Activated CD4-positive, CD25-positive, alpha-beta regulatory T cell (primary cell): Measurements from ENCODE around the gene SPATA3.
A peak's percentile ranks its signal among the peaks of the same experiment; 100 is the strongest.

Experiments used
- DNase-seq, 4 experiments: peaks; one replicate each; lab custom pipeline; 2025; lab: John Stamatoyannopoulos, UW

SPATA3 gene

GRCh38 chr2:230968921-230969658 is 26.8 kb upstream of the SPATA3 start:
- no peak for DNase-seq

DNA sequence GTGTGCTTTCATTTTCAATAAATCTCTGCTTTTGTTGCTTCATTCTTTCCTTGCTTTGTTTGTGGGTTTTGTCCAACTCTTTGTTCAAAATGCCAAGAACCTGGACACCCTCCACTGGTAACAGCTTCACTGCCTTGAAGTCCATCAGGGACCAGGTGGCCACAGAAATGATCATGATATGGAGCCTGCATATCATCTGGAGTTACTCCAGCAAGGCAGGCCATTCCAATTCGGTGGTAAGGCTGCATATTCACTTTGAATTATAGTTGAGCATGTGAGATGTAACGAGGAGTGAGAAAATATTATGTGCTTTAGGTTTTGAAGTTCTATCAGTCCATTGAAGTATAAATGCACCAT is 26.3 kb upstream of the SPATA3 start:
- DNase-seq: no peak

DNA sequence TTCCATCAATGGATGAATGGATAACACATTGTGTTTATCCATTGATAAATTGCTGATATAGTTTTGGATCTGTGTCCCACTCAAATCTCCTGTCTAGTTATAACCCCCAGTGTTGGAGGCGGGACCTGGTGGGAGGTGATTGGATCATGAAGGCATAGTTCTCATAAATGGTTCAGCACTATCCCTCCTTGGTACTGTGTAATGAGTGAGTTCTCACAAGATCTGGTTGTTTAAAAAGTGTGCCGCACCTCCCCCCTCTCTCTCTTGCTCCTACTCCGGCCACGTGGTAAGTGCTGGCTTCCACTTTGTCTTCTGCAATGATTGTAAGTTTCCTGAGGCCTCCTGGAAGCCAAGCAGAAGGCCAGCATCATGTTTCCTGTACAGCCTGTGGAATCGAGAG is 23.9 kb upstream of the SPATA3 start:
- DNase-seq: no peak

DNA sequence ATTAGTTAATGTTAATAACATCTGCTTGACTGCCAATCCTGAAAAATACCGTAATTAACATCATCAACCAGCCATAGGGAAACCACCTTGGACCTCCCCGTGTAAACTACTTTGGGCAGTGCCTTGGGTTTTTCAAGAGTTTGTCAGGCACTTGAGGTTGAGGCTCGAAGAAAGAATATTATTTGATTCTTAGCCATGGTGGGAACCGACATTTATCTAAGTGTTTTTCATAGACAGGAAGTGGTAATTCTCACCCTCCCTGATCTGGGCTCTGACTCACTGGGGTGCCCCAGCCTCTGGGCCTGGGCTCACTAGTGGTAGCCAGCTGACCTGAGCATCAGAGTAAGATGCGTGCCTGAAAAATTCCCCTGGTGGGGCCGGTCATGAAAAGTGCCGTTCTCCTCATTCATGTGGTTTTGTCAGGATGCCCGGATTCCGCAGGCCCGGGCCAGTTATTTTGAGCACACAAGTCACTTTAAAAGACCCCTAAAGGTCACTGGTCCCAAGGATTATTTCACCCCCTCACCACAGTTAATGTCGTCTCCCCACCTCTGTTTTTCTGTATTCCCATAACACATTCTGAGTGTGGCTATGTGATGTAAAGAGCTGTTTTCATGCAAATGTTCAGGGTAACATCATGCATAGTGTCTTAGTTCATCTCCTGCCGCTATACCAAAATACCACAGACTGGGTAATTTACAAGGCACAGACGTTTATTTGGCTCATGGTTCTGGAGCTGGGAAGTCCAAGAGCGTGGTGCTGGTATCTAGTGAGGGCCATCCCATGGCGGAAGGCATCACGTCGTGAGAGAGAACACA is 21.6 kb upstream of the SPATA3 start:
- peak; percentile 35 to 47 (median 40) for DNase-seq

GRCh38 chr2:230975927-230976326 is 20.0 kb upstream of the SPATA3 start:
- DNase-seq: no peak

DNA sequence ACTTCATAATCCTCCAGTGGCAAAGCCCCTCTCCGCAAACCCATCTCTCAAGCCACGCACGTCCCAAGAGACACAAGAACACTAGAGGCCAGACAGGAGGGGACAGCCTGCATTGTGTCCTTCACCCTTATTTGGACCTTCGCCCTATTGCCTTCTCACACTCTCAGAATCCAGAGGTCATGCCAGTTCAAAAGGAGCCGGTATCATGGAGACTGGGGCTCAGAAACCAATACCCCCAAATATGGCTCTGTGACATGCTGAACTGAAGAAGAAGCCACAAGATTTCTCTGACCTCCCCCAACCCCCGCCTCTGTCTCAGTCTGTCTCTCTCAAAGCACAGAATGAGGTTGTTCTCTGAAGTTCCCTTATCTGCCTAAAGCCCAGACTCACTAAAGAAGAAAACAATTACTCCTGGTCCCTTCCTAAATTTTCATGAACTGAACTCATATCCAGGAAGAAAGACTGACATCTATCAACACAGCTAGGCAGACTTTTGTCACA is 19.2 kb upstream of the SPATA3 start:
- DNase-seq: no peak

DNA sequence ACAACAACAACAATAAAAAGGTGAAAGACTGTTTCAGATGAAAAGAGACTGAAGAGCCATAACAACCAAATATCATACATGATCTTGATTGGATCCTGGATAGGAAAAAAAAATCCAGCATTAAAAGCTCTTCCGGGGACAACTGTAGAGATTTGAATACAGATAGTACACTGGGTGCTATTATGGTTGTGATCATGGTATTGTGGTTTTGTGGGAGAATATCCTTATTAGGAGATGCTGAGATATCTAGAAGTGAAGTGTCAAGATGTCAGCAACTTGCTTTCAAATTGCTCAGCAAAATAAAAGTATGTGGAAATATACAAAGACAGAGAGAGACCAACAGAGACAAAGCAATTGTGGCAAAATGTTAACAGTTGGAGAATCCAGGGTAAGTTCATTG is 15.5 kb upstream of the SPATA3 start:
- DNase-seq: no peak

DNA sequence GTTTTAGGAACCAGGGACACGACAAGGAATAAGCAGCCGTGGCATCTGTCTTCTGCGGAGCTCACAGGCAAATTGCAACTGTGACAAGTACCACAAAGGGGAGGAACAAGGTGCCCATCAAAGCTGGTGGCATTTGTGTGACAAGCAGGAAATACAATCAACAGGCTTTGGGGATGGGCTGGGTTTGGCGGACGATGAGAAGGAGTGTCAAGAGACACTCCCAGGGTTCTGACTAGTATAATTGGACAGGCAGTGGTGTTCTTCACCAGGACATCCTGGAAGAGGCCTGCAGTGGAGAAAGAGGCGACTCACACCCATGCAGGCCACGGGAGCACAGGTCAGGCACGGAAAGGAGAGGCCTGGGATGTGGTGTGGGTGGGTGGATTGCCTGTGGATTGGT is 14.2 kb upstream of the SPATA3 start:
- no peak for DNase-seq

GRCh38 chr2:230982126-230982525 is 13.8 kb upstream of the SPATA3 start:
- no peak for DNase-seq

- DNase-seq: no peak
Measured at GRCh38 chr2:230982528-230982927, 13.4 kb upstream of the SPATA3 start.

DNA sequence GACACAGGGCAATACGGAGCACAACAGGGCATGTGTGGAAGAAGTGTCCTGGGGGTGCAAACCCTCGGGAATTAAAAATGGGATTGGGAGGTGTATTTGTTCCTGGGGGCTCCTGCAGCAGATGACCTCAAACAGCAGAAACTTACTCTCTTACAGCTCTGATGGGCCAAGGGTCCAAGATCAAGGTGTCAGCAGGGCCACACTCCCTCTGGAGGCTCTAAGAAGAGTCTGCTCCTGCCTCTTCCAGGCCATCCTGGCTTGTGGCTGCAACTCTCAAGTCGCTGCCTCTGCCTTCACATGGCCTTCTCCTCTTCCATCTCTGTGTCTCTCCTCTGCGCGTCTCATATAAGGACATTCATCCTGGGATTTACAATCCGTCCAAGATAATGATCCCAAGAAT is 12.4 kb upstream of the SPATA3 start:
- no peak for DNase-seq

- peak in 1 of 4 experiments; percentile 15 for DNase-seq
Measured at GRCh38 chr2:230984393-230985220, 11.3 kb upstream of the SPATA3 start.

- DNase-seq: no peak
Measured at GRCh38 chr2:230985519-230986231, 10.2 kb upstream of the SPATA3 start.

DNA sequence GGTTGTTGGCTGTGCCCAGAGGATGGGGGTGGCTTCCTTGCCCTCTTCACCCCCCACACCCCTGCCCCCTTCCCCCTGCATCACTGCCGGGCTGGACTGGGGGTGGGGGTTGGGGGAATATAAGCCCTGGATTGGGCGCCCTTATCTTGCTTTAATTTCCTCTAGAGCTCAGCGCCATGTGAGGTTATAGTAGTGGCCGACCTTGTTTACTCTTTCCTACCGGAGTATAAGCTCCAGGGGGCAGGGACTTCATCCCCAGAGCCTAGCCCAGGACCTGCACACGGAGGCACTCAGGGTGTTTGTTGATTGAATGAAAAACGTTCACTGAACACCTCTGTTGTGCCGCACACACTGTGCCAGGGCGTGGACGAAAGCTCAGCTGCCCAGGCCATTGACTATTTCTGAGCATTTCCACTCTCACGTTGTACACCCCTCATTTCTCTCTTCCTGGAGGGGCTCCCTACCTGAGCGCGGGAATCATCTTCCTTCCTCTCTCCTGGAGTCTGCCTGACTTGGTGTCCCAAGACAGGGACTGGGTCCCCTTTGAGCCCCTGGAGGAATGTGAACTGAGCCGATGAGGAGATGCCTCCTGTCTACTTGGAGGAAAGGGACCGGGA is 9.3 kb upstream of the SPATA3 start:
- DNase-seq: no peak

DNA sequence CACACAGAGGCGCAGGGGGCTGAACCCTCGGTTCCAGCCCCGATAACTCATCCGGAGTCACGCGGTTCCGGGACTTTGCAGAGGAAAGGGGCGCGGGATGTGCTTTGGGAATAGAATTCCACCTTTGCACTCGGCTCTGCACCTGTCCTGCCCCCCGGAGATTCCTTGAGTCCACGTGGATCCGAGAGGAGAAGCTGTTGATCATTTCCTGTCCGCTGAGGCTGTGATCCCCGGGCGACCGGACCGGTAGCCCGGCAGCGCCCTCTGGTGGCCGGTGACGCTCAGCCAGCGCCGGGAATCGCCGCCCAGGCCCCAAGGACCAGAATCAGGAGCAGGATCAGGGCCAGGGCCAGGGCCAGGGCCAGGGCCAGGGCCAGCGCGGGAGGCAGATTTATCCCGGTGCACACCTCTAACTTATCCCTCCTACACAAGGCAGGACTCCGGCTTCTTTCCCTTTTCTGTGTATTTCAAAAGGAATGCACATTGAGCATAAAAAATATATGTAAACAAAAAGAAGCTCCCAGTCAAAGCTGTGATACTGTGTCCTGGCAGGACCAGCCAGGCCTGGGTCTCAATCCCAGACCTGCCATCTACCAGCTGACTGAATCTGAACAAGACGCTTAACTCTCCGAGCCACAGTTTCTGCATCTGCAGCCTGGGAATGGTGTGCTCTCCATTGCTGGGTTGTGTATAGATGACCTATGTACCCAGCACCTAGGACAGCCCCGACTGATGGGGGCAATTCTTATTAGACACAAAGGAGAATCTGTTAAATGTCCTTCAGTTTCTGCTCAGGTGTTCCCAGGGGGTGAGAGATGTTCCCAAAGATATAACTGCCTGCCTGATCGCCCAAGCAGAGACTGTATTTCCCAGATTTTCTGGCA is 8.5 kb upstream of the SPATA3 start:
- DNase-seq: peak; percentile 69 to 77 (median 70)

GRCh38 chr2:230989731-230990130 is 6.2 kb upstream of the SPATA3 start:
- DNase-seq: no peak

GRCh38 chr2:230990131-230990898 is 5.6 kb upstream of the SPATA3 start:
- DNase-seq: no peak

DNA sequence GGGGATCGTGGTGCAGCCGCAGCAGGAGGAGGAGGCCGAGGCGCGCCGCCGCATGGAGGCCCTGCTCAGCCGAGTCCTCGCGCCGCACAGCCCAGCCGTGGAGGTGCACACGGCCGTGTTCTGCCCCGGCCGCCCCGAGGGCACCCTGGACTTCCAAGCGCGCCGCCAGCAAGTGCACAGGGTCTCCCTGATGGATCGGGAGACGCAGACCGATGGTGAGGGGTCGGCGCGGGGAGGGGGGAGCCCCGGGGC is 5.1 kb upstream of the SPATA3 start:
- DNase-seq: no peak

GRCh38 chr2:230991598-230991997 is 4.3 kb upstream of the SPATA3 start:
- no peak for DNase-seq

GRCh38 chr2:230996661-230997060 is 740 bp downstream of the SPATA3 start:
- DNase-seq: no peak
